Type B pancreatic cell (in vitro differentiated cells): ENCODE measurements around the gene ANHX. TPM values are rescaled to one million over a fixed set of nuclear protein-coding genes. Genes with fewer than 3 reads are reported as not detected.

Source experiments
- DNase-seq: peaks from one replicate; pipeline ENCODE4 v3.0.0; 2021; ENCODE audit warnings: mixed read lengths; ENCODE audit not compliant: unreplicated experiment; ENCODE audit errors: extremely low spot score
- H3K27ac Mint-ChIP-seq: 2 replicates; pipeline ENCODE4 v1.8.0; 2021; ENCODE audit warnings: mild to moderate bottlenecking, mixed read lengths
- H3K27me3 Mint-ChIP-seq: 2 replicates; pipeline ENCODE4 v1.8.0; 2021; ENCODE audit warnings: mixed read lengths
- H3K36me3 Mint-ChIP-seq: 2 replicates; pipeline ENCODE4 v1.8.0; 2021; ENCODE audit warnings: mixed read lengths
- H3K4me1 Mint-ChIP-seq: one replicate; pipeline ENCODE4 v1.8.0; 2021; ENCODE audit warnings: mixed read lengths; ENCODE audit not compliant: unreplicated experiment
- H3K4me3 Mint-ChIP-seq: 2 replicates; pipeline ENCODE4 v1.8.0; 2021; ENCODE audit warnings: mild to moderate bottlenecking, mixed read lengths
- H3K9me3 Mint-ChIP-seq: 2 replicates; pipeline ENCODE4 v1.8.0; 2021; ENCODE audit warnings: mixed read lengths
- CTCF ChIP-seq: fragments of 200-600 bp; sonication (generic); conservative IDR thresholded peaks from 2 replicates; pipeline ENCODE4 v1.5.0; 2021; ENCODE audit warnings: antibody characterized with exemption, mild to moderate bottlenecking
- total RNA-seq: library from RNA; stranded (reverse); gene quantifications from 2 replicates; pipeline ENCODE4 v1.2.1, GENCODE V29; 2021; ENCODE audit warnings: low replicate concordance

Gene ANHX
- total RNA-seq, 1 donor from 2014 or later = not detected

GRCh38 chr12:133236556-133236955, 879 bp upstream of the ANHX start:
- H3K36me3 Mint-ChIP-seq = no peaks in the 10 kb centered on the region
- no peak overlapping the region for H3K27ac Mint-ChIP-seq
- H3K27me3 Mint-ChIP-seq = no peaks in the 10 kb centered on the region
- no peak overlapping the region for H3K4me3 Mint-ChIP-seq
- TF ChIP-seq CTCF = no peak
- H3K9me3 Mint-ChIP-seq = peaks cover 19% of the 10 kb centered on the region
- no peak for DNase-seq
- H3K4me1 Mint-ChIP-seq = no peaks in the 10 kb centered on the region

GRCh38 chr12:133236144-133236543, 467 bp upstream of the ANHX start:
- no peak overlapping the region for H3K27ac Mint-ChIP-seq
- H3K4me3 Mint-ChIP-seq = no peak overlapping the region
- H3K9me3 Mint-ChIP-seq = peaks cover 19% of the 10 kb centered on the region
- DNase-seq = no peak
- H3K27me3 Mint-ChIP-seq = no peaks in the 10 kb centered on the region
- TF ChIP-seq CTCF = no peak
- H3K36me3 Mint-ChIP-seq = no peaks in the 10 kb centered on the region
- H3K4me1 Mint-ChIP-seq = no peaks in the 10 kb centered on the region

GRCh38 chr12:133234971-133235370, 706 bp downstream of the ANHX start:
- peaks cover 15% of the 10 kb centered on the region for H3K9me3 Mint-ChIP-seq
- no peak for TF ChIP-seq CTCF
- no peak overlapping the region for H3K4me3 Mint-ChIP-seq
- no peaks in the 10 kb centered on the region for H3K27me3 Mint-ChIP-seq
- H3K36me3 Mint-ChIP-seq = no peaks in the 10 kb centered on the region
- H3K27ac Mint-ChIP-seq = no peak overlapping the region
- no peaks in the 10 kb centered on the region for H3K4me1 Mint-ChIP-seq
- no peak for DNase-seq

- H3K27ac Mint-ChIP-seq = no peak overlapping the region
- TF ChIP-seq CTCF = no peak
- peaks cover 17% of the 10 kb centered on the region for H3K9me3 Mint-ChIP-seq
- no peak for DNase-seq
- no peaks in the 10 kb centered on the region for H3K36me3 Mint-ChIP-seq
- H3K4me3 Mint-ChIP-seq = no peak overlapping the region
- H3K27me3 Mint-ChIP-seq = no peaks in the 10 kb centered on the region
- H3K4me1 Mint-ChIP-seq = no peaks in the 10 kb centered on the region
These were observed 1.6 kb downstream of the ANHX start for GRCh38 chr12:133233993-133234564.

GRCh38 chr12:133233006-133233405, 2.7 kb downstream of the ANHX start:
- peaks cover 25% of the 10 kb centered on the region for H3K9me3 Mint-ChIP-seq
- TF ChIP-seq CTCF = no peak
- no peaks in the 10 kb centered on the region for H3K27me3 Mint-ChIP-seq
- H3K36me3 Mint-ChIP-seq = no peaks in the 10 kb centered on the region
- no peak overlapping the region for H3K4me3 Mint-ChIP-seq
- DNase-seq = no peak
- H3K4me1 Mint-ChIP-seq = no peaks in the 10 kb centered on the region
- H3K27ac Mint-ChIP-seq = no peak overlapping the region

GRCh38 chr12:133231001-133231400, 4.7 kb downstream of the ANHX start:
- Mint-ChIP-seq H3K9me3 (peaks cover 25% of the 10 kb centered on the region), H3K36me3 (no peaks in the 10 kb centered on the region), H3K4me3 (no peak overlapping the region), H3K4me1 (no peaks in the 10 kb centered on the region), H3K27me3 (no peaks in the 10 kb centered on the region), H3K27ac (no peak overlapping the region)
- DNase-seq = no peak
- no peak for TF ChIP-seq CTCF
